ENCODE data around the gene MPND.

DNA sequence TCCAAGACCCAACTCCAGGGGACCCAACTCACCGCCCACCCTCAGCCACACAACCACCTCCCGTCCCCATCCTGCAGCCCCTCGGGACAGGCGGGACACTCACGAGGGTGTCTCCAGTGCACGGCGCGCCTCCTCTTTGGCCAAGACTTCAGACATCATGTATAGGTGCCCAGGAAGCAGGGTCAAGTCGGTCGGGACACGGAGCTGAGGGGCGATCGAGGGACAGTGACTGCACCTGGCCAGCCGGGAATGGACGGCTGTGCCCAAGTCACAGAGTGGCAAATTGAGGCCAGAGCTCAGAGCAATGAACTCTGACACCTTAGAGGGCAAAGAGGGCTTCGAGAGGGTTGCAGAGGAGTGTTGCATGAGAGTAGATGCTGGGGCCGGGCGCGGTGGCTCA is 13.5 kb upstream of the MPND start:
- no peak for TF ChIP-seq POLR2AphosphoS5 (IDR thresholded peaks at IDR 0.05; ENCODE audit: low read depth, low read length)
- no peak for TF ChIP-seq TAF1 (IDR thresholded peaks at IDR 0.05; ENCODE audit: borderline replicate concordance, low read depth, low read length)

All from GM12892 (cell line).